ENCODE data around the gene ATG12. TPM values are rescaled to one million over a fixed set of nuclear protein-coding genes. Genes with fewer than 3 reads are reported as not detected.
"Not testable (repeated sequence)": the region's sequence is repeated elsewhere in the genome, so short reads cannot be mapped to it uniquely, and the experiment has no call there.

The ATG12 gene
- total RNA-seq (2021; ENCODE audit: unreplicated experiment) (52.0 TPM), Bru-seq, nascent RNA (percentile 96 among the genes with signal in this experiment), BruChase-seq, experiment 1, labeled RNA remaining after a 2-hour chase (percentile 97 among the genes with signal in this experiment), BruChase-seq, experiment 2, labeled RNA remaining after a 6-hour chase (percentile 95 among the genes with signal in this experiment)
- polyA plus RNA-seq (2012; ENCODE audit: insufficient read length) = 31.0 TPM
- long read RNA-seq, full-length matches to known transcripts = 85 of 100 reads
- long read RNA-seq, partial matches to known transcripts = 5 of 100 reads
- long read RNA-seq, other reads (novel, unspliced or antisense) = 10 of 100 reads

GRCh38 chr5:115841382-115842088, at the start of gene ATG12, which contains the start of gene AP3S1:
TSS of gene ATG12 (minus strand) at chr5:115841565. CDS start at chr5:115841552, 13 bp downstream.
TSS of gene AP3S1 (plus strand) at chr5:115841935. CDS start at chr5:115842038, 103 bp downstream.
- ChIA-PET CTCF (no interaction called here), POLR2A (interaction anchor here (0.6 kb wide), 1 partner anchor 31 kb away, joined by 7 read pairs; no protein-coding TSS in a partner anchor)
- Histone ChIP-seq H3K27me3 (ENCODE audit: control insufficient read depth, insufficient read depth, low read length) (no peaks in the 10 kb centered on the region), H3K36me3 (ENCODE audit: control insufficient read depth, insufficient read depth, low read length) (peaks cover 29% of the 10 kb centered on the region), H3K27ac (ENCODE audit: low read length) (peak within 1 kb of the TSS; percentile 97), H3K4me3 (ENCODE audit: low read depth in 2 of 2, low read length in 2 of 2) (peak within 1 kb of the TSS; percentile 82 to 98), H3K4me1 (ENCODE audit: control insufficient read depth, insufficient read depth, low read length) (peaks cover 24% of the 10 kb centered on the region), H3K9me3 (ENCODE audit: control insufficient read depth, insufficient read depth, low read depth, low read length) (no peaks in the 10 kb centered on the region)
- intact Hi-C loops (cut with micrococcal nuclease; ENCODE audit: unreplicated experiment) = loop anchor here (5.0 kb wide), 2 partner anchors 196 to 209 kb away; no protein-coding TSS in a partner anchor
- no TSS peak for BruUV-seq (replicated peaks)
- ATAC-seq (peak; percentile 94), DNase-seq (ENCODE audit: low read depth, low spot score) (peak; percentile 94)
- in situ Hi-C loops (cut with HindIII; ENCODE audit: low pct_unique_long_range_greater_than_20kb, low sequenced_read_pairs) = no loop called here
- TF ChIP-seq POLR2AphosphoS5 (IDR thresholded peaks at IDR 0.05; ENCODE audit: low read depth, low read length) (peak; percentile 88), REST (IDR thresholded peaks at IDR 0.05; ENCODE audit: insufficient read depth in 1 of 2, low read depth in 2 of 2, low read length in 1 of 2) (peak in 1 of 2 experiments; percentile 37; a peak in 1 of 4 replicates), CTCF (IDR thresholded peaks at IDR 0.05) (no peak), TCF7L2 (IDR thresholded peaks at IDR 0.05; ENCODE audit: low read depth, low read length) (no peak), SIN3A (IDR thresholded peaks at IDR 0.05; ENCODE audit: borderline replicate concordance, insufficient read depth, low read depth, low read length) (no peak; the same call in 1 of the 2 replicates)

- CTCF ChIA-PET = no interaction called here
- intact Hi-C loops (cut with micrococcal nuclease; ENCODE audit: unreplicated experiment) = no loop called here
- TF ChIP-seq TCF7L2 (IDR thresholded peaks at IDR 0.05; ENCODE audit: low read depth, low read length) (no peak), SIN3A (IDR thresholded peaks at IDR 0.05; ENCODE audit: borderline replicate concordance, insufficient read depth, low read depth, low read length) (no peak), REST (IDR thresholded peaks at IDR 0.05; ENCODE audit: insufficient read depth in 1 of 2, low read depth in 2 of 2, low read length in 1 of 2) (no peak)
- H3K27me3 ChIP-seq (ENCODE audit: control insufficient read depth, insufficient read depth, low read length) = no peaks in the 10 kb centered on the region
- no peaks in the 10 kb centered on the region for H3K4me1 ChIP-seq (ENCODE audit: control insufficient read depth, insufficient read depth, low read length)
- DNase-seq (ENCODE audit: low read depth, low spot score) = no peak
- POLR2A ChIA-PET = no interaction called here
- BruUV-seq (replicated peaks) = no TSS peak
- ATAC-seq = no peak
- H3K4me3 ChIP-seq (ENCODE audit: low read depth in 2 of 2, low read length in 2 of 2) = no peak overlapping the region
- no peaks in the 10 kb centered on the region for H3K36me3 ChIP-seq (ENCODE audit: control insufficient read depth, insufficient read depth, low read length)
- H3K9me3 ChIP-seq (ENCODE audit: control insufficient read depth, insufficient read depth, low read depth, low read length) = no peaks in the 10 kb centered on the region
- in situ Hi-C loops (cut with HindIII; ENCODE audit: low pct_unique_long_range_greater_than_20kb, low sequenced_read_pairs) = no loop called here
- H3K27ac ChIP-seq (ENCODE audit: low read length) = no peak overlapping the region
Measured at GRCh38 chr5:115888027-115888426, 46.7 kb upstream of the ATG12 start.

GRCh38 chr5:115885208-115885607, 43.8 kb upstream of the ATG12 start:
- H3K4me3 ChIP-seq (ENCODE audit: low read depth in 2 of 2, low read length in 2 of 2); H3K9me3 ChIP-seq (ENCODE audit: control insufficient read depth, insufficient read depth, low read depth, low read length); BruUV-seq (replicated peaks); H3K4me1 ChIP-seq (ENCODE audit: control insufficient read depth, insufficient read depth, low read length); in situ Hi-C loops (cut with HindIII; ENCODE audit: low pct_unique_long_range_greater_than_20kb, low sequenced_read_pairs); POLR2A ChIA-PET; H3K36me3 ChIP-seq (ENCODE audit: control insufficient read depth, insufficient read depth, low read length); intact Hi-C loops (cut with micrococcal nuclease; ENCODE audit: unreplicated experiment); DNase-seq (ENCODE audit: low read depth, low spot score); H3K27me3 ChIP-seq (ENCODE audit: control insufficient read depth, insufficient read depth, low read length); CTCF ChIA-PET; H3K27ac ChIP-seq (ENCODE audit: low read length); ATAC-seq: not testable (repeated sequence)

Measured in Panc1 (cell line).